Bone marrow (tissue), 2 donors: ENCODE data around the gene RASA2.
"Not testable (repeated sequence)": the region's sequence is repeated elsewhere in the genome, so short reads cannot be mapped to it uniquely, and the experiment has no call there.

ENCODE experiments used
- DNase-seq, 2 donors: peaks; one replicate each; lab custom pipeline; 2025; lab: John Stamatoyannopoulos, UW

Gene RASA2

DNA sequence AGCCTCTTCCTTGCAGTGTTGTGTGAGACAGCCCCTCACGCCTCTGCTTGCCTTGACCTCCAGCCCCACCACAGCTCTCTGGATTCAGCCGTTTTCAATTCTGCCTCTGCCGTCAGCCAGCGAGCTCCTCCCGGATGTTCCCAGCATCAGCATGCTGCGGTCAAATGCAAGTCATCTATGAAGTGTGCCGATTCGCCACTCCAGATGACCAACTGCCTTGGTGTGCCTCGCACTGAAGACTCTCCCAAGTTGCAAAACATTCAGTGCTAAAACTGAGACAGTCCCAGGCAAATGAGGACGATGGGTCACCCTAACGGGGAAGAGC, 30.6 kb upstream of the RASA2 start:
- DNase-seq = no peak

DNA sequence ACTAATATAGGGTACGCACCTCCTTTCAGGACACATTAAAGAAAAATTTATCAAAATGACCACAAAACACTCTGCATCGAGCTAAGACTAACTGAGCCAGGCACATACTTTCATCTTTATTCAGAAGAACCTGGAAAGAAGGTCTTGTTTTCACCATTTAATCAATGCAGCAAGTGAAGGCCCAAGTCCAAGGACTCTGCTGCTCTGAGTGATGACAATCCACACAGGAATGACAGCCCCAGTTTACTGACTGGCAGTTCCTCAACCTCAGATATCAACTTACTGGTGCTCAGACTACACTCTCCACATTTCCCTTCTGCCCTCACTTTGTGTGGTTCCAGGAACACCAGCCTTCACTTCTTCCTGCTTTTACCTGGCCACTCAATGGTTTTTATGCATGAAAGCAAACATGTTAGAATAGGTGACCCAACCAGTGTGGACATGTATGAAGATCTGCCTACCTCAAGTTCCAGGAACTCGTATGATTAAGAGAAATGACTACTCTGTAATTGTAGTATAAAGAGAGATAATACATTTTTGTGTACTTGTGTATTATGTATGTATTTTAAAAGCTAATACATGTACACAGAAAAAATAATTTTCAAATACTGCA, 29.1 kb upstream of the RASA2 start:
- no peak for DNase-seq

DNA sequence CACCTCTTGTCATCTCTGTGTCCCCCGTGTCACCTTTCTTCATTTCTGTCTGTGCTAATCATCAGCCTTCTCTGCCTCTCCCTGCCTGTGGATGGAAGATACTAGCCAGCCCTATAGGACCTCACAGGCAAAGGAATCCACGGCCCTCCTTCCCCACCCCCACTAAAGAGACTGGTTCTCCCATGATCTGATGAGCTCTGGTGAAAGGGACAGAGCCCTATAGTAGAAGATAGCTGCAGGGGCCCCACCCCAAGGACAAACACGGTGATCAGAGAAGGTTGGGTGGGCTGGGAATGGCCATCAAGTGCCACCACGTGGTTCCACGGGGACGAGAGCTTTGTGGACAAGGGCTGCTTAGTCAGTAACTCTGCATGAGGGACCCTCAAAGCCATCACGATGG, 27.8 kb upstream of the RASA2 start:
- no peak for DNase-seq

- DNase-seq = peak; percentile 62 to 81
Observed at GRCh38 chr3:141460097-141460704, 26.6 kb upstream of the RASA2 start.

DNA sequence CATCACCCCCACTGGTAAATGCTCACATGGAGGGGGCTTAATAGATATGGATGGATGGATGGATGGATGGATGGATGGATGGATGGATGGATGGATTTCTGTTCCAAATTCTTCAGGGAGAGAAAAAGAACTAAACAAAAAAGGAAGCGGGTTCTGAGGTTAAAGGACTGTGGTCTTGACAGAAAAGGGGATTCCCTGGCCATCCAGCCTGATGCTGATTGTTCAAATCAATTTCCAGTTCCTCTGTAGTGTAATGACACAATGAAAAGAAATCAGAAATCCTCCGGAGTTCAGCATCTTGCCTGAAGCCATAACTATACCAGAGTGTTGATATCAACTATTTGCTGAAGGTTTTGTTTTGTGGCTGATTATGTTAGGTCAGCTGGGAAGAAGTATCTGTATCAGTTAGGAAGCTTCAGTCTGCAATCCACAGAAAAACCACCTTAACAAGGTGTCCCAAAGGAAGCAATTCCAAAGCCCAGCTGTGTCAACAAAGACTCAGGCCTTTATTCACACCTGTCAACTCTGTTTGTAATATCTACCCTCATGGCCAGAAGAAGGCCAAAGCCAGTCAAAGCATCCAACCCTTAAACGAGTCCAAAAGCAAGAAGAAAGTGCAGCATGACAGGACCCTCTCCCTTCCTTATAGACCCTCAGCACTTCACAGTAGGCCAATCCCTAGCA, 24.5 kb upstream of the RASA2 start:
- DNase-seq = no peak

DNA sequence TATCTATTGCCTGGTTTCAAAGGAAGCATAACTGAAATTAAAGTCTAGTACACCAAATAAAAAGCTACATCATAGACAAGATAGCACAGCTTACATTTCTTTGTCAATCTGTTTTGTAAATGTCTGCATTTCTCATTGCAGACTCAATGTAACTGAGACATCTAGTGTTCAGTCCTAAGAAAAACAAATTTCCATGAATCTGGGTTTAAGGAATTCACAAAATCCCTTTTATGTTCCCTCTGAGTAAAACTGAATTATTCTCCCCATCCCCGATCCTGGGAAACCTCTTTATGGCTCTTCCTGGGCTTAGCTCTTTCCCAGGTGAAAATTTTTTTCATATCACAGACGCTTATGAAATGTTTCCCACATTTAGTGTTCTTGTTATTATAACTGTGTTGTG, 21.6 kb upstream of the RASA2 start:
- DNase-seq = no peak

- no peak for DNase-seq
Observed at GRCh38 chr3:141466633-141467169, 20.1 kb upstream of the RASA2 start.

DNA sequence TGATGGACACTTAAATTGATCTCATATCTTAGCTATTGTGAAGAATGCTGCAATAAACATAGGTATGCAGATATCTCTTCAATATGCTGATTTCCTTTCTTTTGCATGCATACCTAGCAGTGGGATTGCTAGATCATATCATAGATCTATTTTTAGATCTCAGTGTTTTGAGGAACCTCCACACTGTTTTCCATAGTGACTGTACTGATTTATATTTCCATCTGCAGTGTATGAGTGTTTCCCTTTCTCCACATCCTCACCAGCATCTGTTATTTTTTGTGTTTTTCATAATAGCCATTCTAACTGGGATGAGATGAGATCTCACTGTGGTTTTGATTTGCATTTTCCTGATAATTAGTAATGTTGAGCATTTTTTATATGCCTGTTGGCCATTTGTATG, 17.1 kb upstream of the RASA2 start:
- no peak for DNase-seq

GRCh38 chr3:141471160-141471559, 15.7 kb upstream of the RASA2 start:
- DNase-seq = no peak

DNA sequence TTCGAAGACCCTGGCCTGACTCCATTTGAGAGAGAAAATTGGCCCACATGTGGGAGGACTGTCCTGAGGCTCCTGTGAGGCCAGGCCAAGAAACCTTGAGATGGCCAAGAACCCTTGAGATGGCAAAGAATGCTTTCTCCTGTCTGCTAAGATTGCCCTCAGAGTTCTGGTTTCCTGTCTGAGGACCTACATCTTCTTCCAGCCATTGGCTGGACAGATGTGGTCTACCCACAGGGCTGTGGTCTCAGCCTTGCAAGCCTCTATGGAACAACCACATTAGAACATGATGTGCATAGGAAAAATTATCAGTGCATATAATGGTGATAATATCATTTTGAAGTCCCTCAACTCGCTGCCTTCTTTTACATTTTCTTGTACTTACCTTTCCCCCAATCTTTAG, 10.8 kb upstream of the RASA2 start:
- DNase-seq = no peak

DNA sequence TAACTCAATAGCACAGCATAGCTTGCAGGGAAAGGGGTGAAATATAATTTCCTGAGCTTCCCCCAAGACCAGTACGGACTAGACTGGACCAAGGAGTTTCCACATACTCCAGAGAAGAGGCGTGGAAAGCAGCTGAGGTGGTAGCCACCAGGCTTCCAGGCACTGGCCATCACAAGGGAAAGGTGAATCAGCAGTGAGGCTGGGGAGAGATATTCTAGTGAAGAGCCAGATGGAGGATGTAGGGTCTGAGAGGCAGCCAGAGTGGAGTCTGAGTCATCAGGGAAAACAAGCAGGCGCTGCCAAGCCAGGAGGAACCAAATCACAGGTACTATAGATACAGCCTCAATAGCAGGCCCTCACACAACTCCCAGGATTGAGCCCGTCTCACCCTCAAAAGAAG, 9.6 kb upstream of the RASA2 start:
- DNase-seq = peak in 1 of 2 donors; percentile 42

- no peak for DNase-seq
Observed at GRCh38 chr3:141478139-141478538, 8.7 kb upstream of the RASA2 start.

DNA sequence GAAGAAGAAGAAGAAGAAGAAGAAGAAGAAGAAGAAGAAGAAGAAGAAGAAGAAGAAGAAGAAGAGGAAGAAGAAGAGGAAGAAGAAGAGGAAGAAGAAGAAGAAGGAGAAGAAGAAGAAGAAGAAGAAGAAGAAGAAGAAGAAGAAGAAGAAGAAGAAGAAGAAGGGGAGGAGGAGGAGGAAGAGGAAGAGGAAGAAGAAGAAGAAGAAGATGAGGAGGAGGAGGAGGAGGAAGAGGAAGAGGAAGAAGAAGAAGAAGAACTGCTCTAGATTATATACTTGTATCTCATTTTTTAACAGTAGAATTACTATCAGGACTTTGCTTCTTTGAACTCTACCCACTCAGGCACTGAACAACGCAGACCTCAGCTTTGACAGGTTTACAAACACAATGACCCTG, 8.0 kb upstream of the RASA2 start:
- DNase-seq = not testable (repeated sequence)

GRCh38 chr3:141482245-141482922, 4.4 kb upstream of the RASA2 start:
- no peak for DNase-seq

- no peak for DNase-seq
Observed at GRCh38 chr3:141484701-141485287, 2.0 kb upstream of the RASA2 start.

GRCh38 chr3:141485641-141486495, 959 bp upstream of the RASA2 start:
- peak in 1 of 2 donors; percentile 34 for DNase-seq

GRCh38 chr3:141486496-141486745, 406 bp upstream of the RASA2 start:
- no peak for DNase-seq

DNA sequence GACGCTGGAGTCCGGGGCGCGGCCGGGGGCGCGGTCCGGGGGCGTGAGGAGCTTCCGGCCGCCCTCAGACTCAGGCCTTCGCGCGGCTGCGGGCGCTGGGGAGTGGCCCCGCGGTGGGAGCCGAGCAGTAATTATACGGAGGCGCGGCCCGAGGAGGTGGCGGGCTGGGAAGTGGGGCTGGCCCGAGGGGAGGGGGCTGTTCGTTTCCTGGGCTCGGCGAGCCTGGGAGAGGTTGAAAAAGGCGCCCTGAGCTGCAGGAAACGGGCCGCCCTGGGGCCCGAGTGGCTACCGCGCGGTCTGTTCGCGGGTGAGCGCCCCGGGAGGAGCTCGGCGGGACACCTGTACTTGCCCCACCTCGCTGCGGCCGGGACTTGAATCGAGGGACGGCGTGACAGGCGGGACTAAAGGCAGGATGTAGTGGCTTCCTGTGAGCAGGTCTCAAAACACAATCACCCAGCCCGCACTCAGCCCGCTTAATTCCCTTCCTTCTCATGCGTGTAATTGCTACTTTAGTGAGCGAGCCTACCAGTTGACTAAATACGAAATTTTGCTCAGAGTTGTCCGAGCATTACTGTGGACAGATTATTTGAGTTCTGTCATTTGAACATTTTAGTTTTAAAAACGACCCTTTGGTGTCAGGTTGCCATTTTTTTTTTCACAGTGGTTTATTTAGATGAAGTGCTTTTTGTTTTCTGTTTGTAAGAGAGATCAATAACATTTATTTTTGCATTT, 860 bp downstream of the RASA2 start:
- peak; percentile 17 to 62 for DNase-seq

DNA sequence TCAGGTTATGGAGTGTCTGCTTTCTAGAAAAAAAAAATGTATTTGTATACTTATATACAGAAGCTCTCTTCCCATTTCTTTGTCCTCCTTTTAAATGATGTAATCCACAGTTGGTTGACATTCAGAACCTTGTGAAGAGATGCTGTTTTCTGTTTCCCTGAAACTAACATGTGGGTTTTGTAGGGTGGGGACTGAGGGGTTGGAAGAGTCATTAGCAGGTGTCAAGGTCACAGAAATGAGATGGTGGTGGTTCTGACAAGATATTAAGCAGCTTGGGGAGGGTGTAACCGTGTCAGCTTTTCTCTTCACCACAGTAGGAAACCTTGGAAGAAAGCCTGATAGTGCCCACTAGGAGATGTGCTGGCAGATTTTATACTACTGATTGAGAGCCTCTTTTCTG, 2.4 kb downstream of the RASA2 start:
- DNase-seq = no peak

DNA sequence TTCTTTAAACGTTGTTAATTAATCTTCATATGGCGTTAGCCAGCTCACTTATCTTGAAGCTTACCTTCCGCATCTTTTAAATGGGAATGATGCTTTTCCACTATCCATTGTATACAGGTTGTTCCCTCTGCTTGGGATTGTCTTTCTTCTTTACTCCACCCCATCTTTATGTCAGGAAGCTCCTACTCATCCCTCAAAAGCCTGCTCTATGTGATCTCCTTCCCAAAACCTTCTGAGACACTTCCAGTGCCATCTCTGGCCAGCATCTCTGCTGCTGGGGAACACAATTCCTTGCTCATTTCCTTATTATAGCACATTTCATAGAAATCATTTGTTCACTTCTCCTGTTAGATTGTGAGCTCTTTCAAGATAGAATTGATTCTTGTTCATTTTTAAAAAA, 4.3 kb downstream of the RASA2 start:
- no peak for DNase-seq

- DNase-seq = no peak
Observed at GRCh38 chr3:141491929-141492328, 5.1 kb downstream of the RASA2 start.
